ENCODE data around the gene RBM17. TPM values are rescaled to one million over a fixed set of nuclear protein-coding genes. Genes with fewer than 3 reads are reported as not detected.
"Not testable (repeated sequence)": the region's sequence is repeated elsewhere in the genome, so short reads cannot be mapped to it uniquely, and the experiment has no call there.

RBM17 gene
- total and polyA plus RNA-seq, 10 of the 15 experiments (the other 5 are each of a cell fraction or from before 2014, with no cell fraction given): 28.4 to 181 (median 83.9) TPM

- TF ChIP-seq PKNOX1 (IDR thresholded peaks at IDR 0.05): no peak
Measured at GRCh38 chr10:6124666-6125065, 35.8 kb downstream of the RBM17 start (continued).

GRCh38 chr10:6127461-6127860 lies 38.6 kb downstream of the RBM17 start:
- RAD21 ChIA-PET (ENCODE audit: unreplicated experiment): interaction anchor here (1.6 kb wide), 1 partner anchor 8 kb away, joined by 3 read pairs; no protein-coding TSS in a partner anchor
- FAIRE-seq: not testable (repeated sequence)

GRCh38 chr10:6128087-6128486 lies 39.3 kb downstream of the RBM17 start:
- FAIRE-seq (no peak), DNase-seq (ENCODE audit: low read depth, low spot score) (no peak), ATAC-seq (no peak)
- 67% methylated on average over 8 of the region's 8 CpGs for WGBS (ENCODE audit: insufficient coverage, insufficient replicate concordance, low lambda C conversion rate, missing lambda C conversion rate)
- CTCF ChIA-PET: interaction anchor here (1.2 to 9.5 kb wide), 3 partner anchors 15 to 74 kb away, joined by 4 to 47 read pairs (median 5); partner anchors contain the start of gene PFKFB3
- Histone ChIP-seq H3K4me2 (ENCODE audit: control insufficient read depth, insufficient read depth) (no peak overlapping the region), H3K36me3 (ENCODE audit: control insufficient read depth in 2 of 2, insufficient read depth in 2 of 2, low read length in 1 of 2) (no peaks in the 10 kb centered on the region), H3K4me3 (no peak overlapping the region), H3K79me2 (ENCODE audit: control insufficient read depth, insufficient read depth, low read length) (no peaks in the 10 kb centered on the region), H4K20me1 (ENCODE audit: control insufficient read depth, insufficient read depth) (no peaks in the 10 kb centered on the region; the same call in 1 of the 2 replicates), H3K9me3 (replicated peaks; ENCODE audit: control insufficient read depth, insufficient read depth, low read length) (no peaks in the 10 kb centered on the region), H2AFZ (ENCODE audit: control insufficient read depth, low read depth, low read length) (no peak overlapping the region), H3K4me1 (ENCODE audit: control insufficient read depth, insufficient read depth, low read length) (peaks cover 24% of the 10 kb centered on the region), H3K27me3 (replicated peaks in 1 of 2; ENCODE audit: control insufficient read depth in 2 of 2, insufficient read depth in 2 of 2, low read length in 1 of 2) (no peaks in the 10 kb centered on the region), H3K27ac (ENCODE audit: control insufficient read depth, insufficient read depth) (no peak overlapping the region), H3K9ac (ENCODE audit: control insufficient read depth, insufficient read depth, low read length) (no peak overlapping the region)
- SMC1A ChIA-PET (ENCODE audit: uncharacterized antibody, unreplicated experiment): interaction anchor here (1.0 to 1.4 kb wide), 3 partner anchors 8 to 25 kb away, joined by 3 read pairs; no protein-coding TSS in a partner anchor
- no peak for TF ChIP-seq EP300 (IDR thresholded peaks at IDR 0.05; ENCODE audit: borderline replicate concordance in 1 of 2, control insufficient read depth in 1 of 2, low read depth in 2 of 2, low read length in 2 of 2)
- POLR2A ChIA-PET: interaction anchor here (0.6 to 1.5 kb wide), 2 partner anchors 11 to 54 kb away, joined by 3 to 4 read pairs; no protein-coding TSS in a partner anchor
- BruUV-seq (replicated peaks): no TSS peak
- RAD21 ChIA-PET (ENCODE audit: unreplicated experiment): interaction anchor here (0.6 to 1.6 kb wide), 3 partner anchors 9 to 274 kb away, joined by 3 read pairs; no protein-coding TSS in a partner anchor
- intact Hi-C loops (cut with micrococcal nuclease; ENCODE audit: unreplicated experiment): no loop called here
- in situ Hi-C loops (cut with MboI): no loop called here

More at GRCh38 chr10:6127461-6127860, 38.6 kb downstream of the RBM17 start:
- intact Hi-C loops (cut with micrococcal nuclease; ENCODE audit: unreplicated experiment); H3K9ac ChIP-seq (ENCODE audit: control insufficient read depth, insufficient read depth, low read length); H2AFZ ChIP-seq (ENCODE audit: control insufficient read depth, low read depth, low read length); H3K27me3 ChIP-seq (replicated peaks in 1 of 2; ENCODE audit: control insufficient read depth in 2 of 2, insufficient read depth in 2 of 2, low read length in 1 of 2); H3K4me3 ChIP-seq; H3K4me2 ChIP-seq (ENCODE audit: control insufficient read depth, insufficient read depth); DNase-seq (ENCODE audit: low read depth, low spot score); ATAC-seq; H3K9me3 ChIP-seq (replicated peaks; ENCODE audit: control insufficient read depth, insufficient read depth, low read length); H3K36me3 ChIP-seq (ENCODE audit: control insufficient read depth in 2 of 2, insufficient read depth in 2 of 2, low read length in 1 of 2); H3K27ac ChIP-seq (ENCODE audit: control insufficient read depth, insufficient read depth); in situ Hi-C loops (cut with MboI); BruUV-seq (replicated peaks); H3K79me2 ChIP-seq (ENCODE audit: control insufficient read depth, insufficient read depth, low read length); H4K20me1 ChIP-seq (ENCODE audit: control insufficient read depth, insufficient read depth): not testable (repeated sequence)
- CTCF ChIA-PET: interaction anchor here (1.3 to 9.5 kb wide), 2 partner anchors 15 to 25 kb away, joined by 5 to 47 read pairs; no protein-coding TSS in a partner anchor
- H3K4me1 ChIP-seq (ENCODE audit: control insufficient read depth, insufficient read depth, low read length): peaks cover 24% of the 10 kb centered on the region
- POLR2A ChIA-PET: interaction anchor here (0.6 to 1.5 kb wide), 2 partner anchors 11 to 54 kb away, joined by 3 to 4 read pairs; no protein-coding TSS in a partner anchor
- SMC1A ChIA-PET (ENCODE audit: uncharacterized antibody, unreplicated experiment): interaction anchor here (1.0 to 1.4 kb wide), 3 partner anchors 9 to 25 kb away, joined by 3 read pairs; no protein-coding TSS in a partner anchor
